Kidney tubule cell (primary cell): Measurements from ENCODE around the gene RGS19.
"Not testable (repeated sequence)": the region's sequence is repeated elsewhere in the genome, so short reads cannot be mapped to it uniquely, and the experiment has no call there.

Source experiments
- DNase-seq: peaks from one replicate; pipeline ENCODE4 v3.0.0-alpha.2; 2018; ENCODE audit warnings: low spot score

Gene RGS19

GRCh38 chr20:64079273-64080012 lies at the start of gene RGS19:
Gene RGS19, minus strand, starts transcription at chr20:64079518. Its CDS starts 2,632 bp downstream, at chr20:64076886.
- peak; percentile 68 for DNase-seq

GRCh38 chr20:64123517-64123916 lies 44.2 kb upstream of the RGS19 start:
- not testable (repeated sequence) for DNase-seq

- not testable (repeated sequence) for DNase-seq
These were observed 43.6 kb upstream of the RGS19 start for GRCh38 chr20:64122927-64123326.

- DNase-seq: no peak
These were observed 42.3 kb upstream of the RGS19 start for GRCh38 chr20:64121586-64121985.

GRCh38 chr20:64119681-64120341 lies 40.5 kb upstream of the RGS19 start:
- no peak for DNase-seq

- no peak for DNase-seq
These were observed 40.0 kb upstream of the RGS19 start for GRCh38 chr20:64119301-64119680.

GRCh38 chr20:64117432-64117777 lies 38.1 kb upstream of the RGS19 start:
- DNase-seq: not testable (repeated sequence)

- no peak for DNase-seq
These were observed 37.5 kb upstream of the RGS19 start for GRCh38 chr20:64116541-64117431.

GRCh38 chr20:64116016-64116415 lies 36.7 kb upstream of the RGS19 start:
- DNase-seq: no peak

- DNase-seq: no peak
These were observed 36.0 kb upstream of the RGS19 start for GRCh38 chr20:64115171-64115911.

- DNase-seq: no peak
These were observed 35.1 kb upstream of the RGS19 start for GRCh38 chr20:64114356-64114971.

GRCh38 chr20:64113796-64114355 lies 34.6 kb upstream of the RGS19 start:
- no peak for DNase-seq

- DNase-seq: no peak
These were observed 34.1 kb upstream of the RGS19 start for GRCh38 chr20:64113444-64113775.

- DNase-seq: no peak
These were observed 33.5 kb upstream of the RGS19 start for GRCh38 chr20:64112691-64113443.

- DNase-seq: no peak
These were observed 32.7 kb upstream of the RGS19 start for GRCh38 chr20:64111841-64112641.

GRCh38 chr20:64110411-64111068 lies 31.2 kb upstream of the RGS19 start:
- no peak for DNase-seq

GRCh38 chr20:64109831-64110391 lies 30.6 kb upstream of the RGS19 start:
- DNase-seq: no peak

GRCh38 chr20:64108731-64109681 lies 29.7 kb upstream of the RGS19 start:
- no peak for DNase-seq
